Colonic mucosa (tissue), 4 donors: Measurements from ENCODE around the gene PRKCH. TPM values are rescaled to one million over a fixed set of nuclear protein-coding genes. Genes with fewer than 3 reads are reported as not detected.

Source experiments
- DNase-seq: peaks from one replicate; pipeline ENCODE4 v3.0.0-alpha.2; 2020
- H3K27ac ChIP-seq: fragments of 200-600 bp; one replicate; pipeline ENCODE4 v1.8.0; 2021
- H3K27me3 ChIP-seq: fragments of 200-600 bp; one replicate; pipeline ENCODE4 v1.8.0; 2021
- H3K36me3 ChIP-seq: fragments of 200-600 bp; one replicate; pipeline ENCODE4 v1.8.0; 2021
- H3K4me1 ChIP-seq: fragments of 200-600 bp; one replicate; pipeline ENCODE4 v1.8.0; 2021; ENCODE audit warnings: mild to moderate bottlenecking
- H3K4me3 ChIP-seq: fragments of 200-600 bp; one replicate; pipeline ENCODE4 v1.8.0; 2021
- H3K9ac ChIP-seq, 2 donors: one replicate each; pipeline ENCODE4 v1.7.0; 2013; ENCODE audit warnings: control low read depth in 2 of 2, low read depth in 2 of 2, low read length in 2 of 2
- H3K9me3 ChIP-seq: fragments of 200-600 bp; one replicate; pipeline ENCODE4 v1.8.0; 2021
- CTCF ChIP-seq: fragments of 200-600 bp; IDR thresholded peaks from one replicate; pipeline ENCODE4 v1.8.0; 2022; ENCODE audit warnings: antibody characterized with exemption, mild to moderate bottlenecking
- intact Hi-C: fragments of 100-400 bp; cut with DNase I; formaldehyde crosslinking; loops from one replicate; pipeline ENCODE4 v1.14.1; 2022
- total RNA-seq, 2 donors: library from RNA; stranded (reverse); fragmentation: NEBNext Ultra II Directional in 1 of 2; extraction: Animal tissue kit (Norgen Biotek cat#: 25700) in 1 of 2; gene quantifications; one replicate each; pipeline ENCODE4 v1.2.1, GENCODE V29; 2021
- donor health status: healthy.
- donor health status: DM: no; HTN: no; CAD: no.
- donor health status: DM: no; HTN: no; CAD: no.

PRKCH gene
- total RNA-seq, 2 donors from 2014 or later: 11.4 to 11.5 TPM

- Histone ChIP-seq H3K27me3 (no peaks in the 10 kb centered on the region), H3K4me3 (no peak overlapping the region), H3K4me1 (peaks cover 3% of the 10 kb centered on the region), H3K9me3 (no peaks in the 10 kb centered on the region), H3K9ac (no peak overlapping the region), H3K36me3 (no peaks in the 10 kb centered on the region), H3K27ac (no peak overlapping the region)
- no peak for DNase-seq
- no peak for TF ChIP-seq CTCF
- intact Hi-C loops: no loop called here
These were observed 36.0 kb upstream of the PRKCH start for GRCh38 chr14:61285364-61285763.

GRCh38 chr14:61287196-61287595 lies 34.2 kb upstream of the PRKCH start:
- no peak for TF ChIP-seq CTCF
- intact Hi-C loops: no loop called here
- no peak overlapping the region for H3K27ac ChIP-seq
- DNase-seq: no peak
- H3K9me3 ChIP-seq: no peaks in the 10 kb centered on the region
- H3K4me1 ChIP-seq: peaks cover 3% of the 10 kb centered on the region
- H3K27me3 ChIP-seq: no peaks in the 10 kb centered on the region
- H3K9ac ChIP-seq: no peak overlapping the region
- H3K4me3 ChIP-seq: no peak overlapping the region
- H3K36me3 ChIP-seq: no peaks in the 10 kb centered on the region

- TF ChIP-seq CTCF: no peak
- Histone ChIP-seq H3K27me3 (no peaks in the 10 kb centered on the region), H3K4me3 (no peak overlapping the region), H3K36me3 (no peaks in the 10 kb centered on the region), H3K4me1 (peaks cover 3% of the 10 kb centered on the region), H3K9me3 (no peaks in the 10 kb centered on the region), H3K27ac (no peak overlapping the region), H3K9ac (no peak overlapping the region)
- no peak for DNase-seq
- intact Hi-C loops: no loop called here
These were observed 33.2 kb upstream of the PRKCH start for GRCh38 chr14:61288228-61288627.

GRCh38 chr14:61288720-61289119 lies 32.7 kb upstream of the PRKCH start:
- intact Hi-C loops: no loop called here
- no peak for DNase-seq
- H3K27ac ChIP-seq: no peak overlapping the region
- no peaks in the 10 kb centered on the region for H3K36me3 ChIP-seq
- H3K9me3 ChIP-seq: no peaks in the 10 kb centered on the region
- H3K27me3 ChIP-seq: no peaks in the 10 kb centered on the region
- peaks cover 3% of the 10 kb centered on the region for H3K4me1 ChIP-seq
- no peak for TF ChIP-seq CTCF
- no peak overlapping the region for H3K4me3 ChIP-seq
- no peak overlapping the region for H3K9ac ChIP-seq

- no peak for TF ChIP-seq CTCF
- DNase-seq: no peak
- intact Hi-C loops: no loop called here
These were observed 30.7 kb upstream of the PRKCH start for GRCh38 chr14:61290701-61291100.

GRCh38 chr14:61296151-61296550 lies 25.2 kb upstream of the PRKCH start:
- Histone ChIP-seq H3K4me1 (peaks cover 4% of the 10 kb centered on the region), H3K36me3 (no peaks in the 10 kb centered on the region), H3K27me3 (no peaks in the 10 kb centered on the region), H3K9me3 (no peaks in the 10 kb centered on the region), H3K4me3 (no peak overlapping the region), H3K27ac (no peak overlapping the region), H3K9ac (no peak overlapping the region)
- intact Hi-C loops: loop anchor here (5.0 kb wide), 2 partner anchors 161 to 541 kb away; no protein-coding TSS in a partner anchor
- DNase-seq: no peak
- no peak for TF ChIP-seq CTCF

More at GRCh38 chr14:61290701-61291100, 30.7 kb upstream of the PRKCH start:
- Histone ChIP-seq H3K4me3 (no peak overlapping the region), H3K27me3 (no peaks in the 10 kb centered on the region), H3K36me3 (no peaks in the 10 kb centered on the region), H3K9me3 (no peaks in the 10 kb centered on the region), H3K4me1 (peaks cover 3% of the 10 kb centered on the region), H3K27ac (no peak overlapping the region), H3K9ac (no peak overlapping the region)
